Naive thymus-derived CD4-positive, alpha-beta T cell (primary cell): ENCODE data around the gene C21orf58. TPM values are rescaled to one million over a fixed set of nuclear protein-coding genes. Genes with fewer than 3 reads are reported as not detected.
A peak's percentile ranks its signal among the peaks of the same experiment; 100 is the strongest.

Source experiments
- ATAC-seq: fragments of 150-1000 bp; cut with Tn5 transposase; 2 replicates; pipeline ENCODE4 v1.10.0; 2021; ENCODE audit warnings: mild to moderate bottlenecking, moderate library complexity
- CTCF ChIA-PET: fragments of 350-600 bp; sonication (Branson Sonifier 250); formaldehyde crosslinking; loops from one replicate; lab custom pipeline; 2021; ENCODE audit warnings: antibody characterized with exemption; lab: Charles Lee
- POLR2A ChIA-PET: fragments of 350-600 bp; sonication (Branson Sonifier 250); formaldehyde crosslinking; loops from one replicate; lab custom pipeline; 2021; ENCODE audit warnings: antibody characterized with exemption, inconsistent platforms; lab: Charles Lee
- DNase-seq, 9 donors: peaks; one replicate each; pipeline versions ENCODE4 v3.0.0 to v3.0.0-alpha.2; 2020 to 2022; ENCODE audit warnings: mixed read lengths in 1 of 9
- H3K27ac ChIP-seq: one replicate; pipeline ENCODE4 v1.7.0; 2013; ENCODE audit warnings: mild to moderate bottlenecking, low read depth, low read length, moderate library complexity
- H3K27me3 ChIP-seq, 2 donors: one replicate each; pipeline ENCODE4 v1.7.0; 2013; ENCODE audit warnings: low read length in 2 of 2, mild to moderate bottlenecking in 2 of 2, moderate library complexity in 2 of 2; ENCODE audit not compliant: control insufficient read depth in 2 of 2, insufficient read depth in 2 of 2
- H3K36me3 ChIP-seq, 3 experiments: 1 replicate in 2 of 3; 2 replicates in 1 of 3; pipeline ENCODE4 v1.7.0; 2013; ENCODE audit warnings: low read length in 3 of 3, mild to moderate bottlenecking in 3 of 3, moderate library complexity in 1 of 3; ENCODE audit not compliant: insufficient read depth in 3 of 3, control insufficient read depth in 2 of 3
- H3K4me1 ChIP-seq, 2 donors: one replicate each; pipeline ENCODE4 v1.7.0; 2013; ENCODE audit warnings: low read length in 2 of 2, mild to moderate bottlenecking in 2 of 2, moderate library complexity in 1 of 2; ENCODE audit not compliant: control insufficient read depth in 2 of 2, insufficient read depth in 2 of 2
- H3K4me3 ChIP-seq: 2 replicates; pipeline ENCODE4 v1.7.0; 2013; ENCODE audit warnings: mild to moderate bottlenecking, low read length
- H3K9me3 ChIP-seq, 3 experiments: 1 replicate in 2 of 3; 2 replicates in 1 of 3; pipeline ENCODE4 v1.7.0; 2013; ENCODE audit warnings: low read length in 3 of 3; ENCODE audit not compliant: control insufficient read depth in 2 of 3
- H3K27ac Mint-ChIP-seq, 9 donors: one replicate each; pipeline ENCODE4 v1.8.0; 2020 to 2022; ENCODE audit warnings: mixed read lengths in 9 of 9, mild to moderate bottlenecking in 8 of 9, moderate library complexity in 5 of 9, inconsistent platforms in 2 of 9
- H3K27me3 Mint-ChIP-seq, 5 donors: one replicate each; pipeline ENCODE4 v1.8.0; 2021 to 2022; ENCODE audit warnings: mixed read lengths in 5 of 5, mild to moderate bottlenecking in 1 of 5
- H3K36me3 Mint-ChIP-seq, 5 donors: one replicate each; pipeline ENCODE4 v1.8.0; 2020 to 2022; ENCODE audit warnings: mixed read lengths in 5 of 5, mild to moderate bottlenecking in 3 of 5, inconsistent platforms in 1 of 5
- H3K4me1 Mint-ChIP-seq, 7 donors: one replicate each; pipeline ENCODE4 v1.8.0; 2020 to 2022; ENCODE audit warnings: mixed read lengths in 7 of 7, mild to moderate bottlenecking in 3 of 7, inconsistent platforms in 1 of 7
- H3K4me3 Mint-ChIP-seq, 10 donors: one replicate each; pipeline ENCODE4 v1.8.0; 2020 to 2022; ENCODE audit warnings: mild to moderate bottlenecking in 10 of 10, mixed read lengths in 10 of 10, moderate library complexity in 6 of 10, inconsistent platforms in 2 of 10
- H3K9me3 Mint-ChIP-seq, 11 donors: one replicate each; pipeline ENCODE4 v1.8.0; 2020 to 2022; ENCODE audit warnings: mixed read lengths in 11 of 11, mild to moderate bottlenecking in 4 of 11, inconsistent platforms in 1 of 11, moderate library complexity in 1 of 11
- intact Hi-C, 2 donors: fragments of 100-400 bp; cut with micrococcal nuclease; formaldehyde crosslinking; loops; one replicate each; pipeline ENCODE4 v1.15.1; 2023
- polyA plus RNA-seq, 2 donors: library from polyadenylated mRNA; unstranded; fragments of 300-500 nt; fragmentation: Illumina TruSeq; gene quantifications; one replicate each; pipeline ENCODE4 v1.2.3, GENCODE V29; 2021
- total RNA-seq, 6 experiments: library from RNA in 5 of 6; stranded (reverse) in 5 of 6; gene quantifications; 1 replicate in 5 of 6; 2 replicates in 1 of 6; pipeline ENCODE4 v1.2.3 and lab custom pipeline; 2021 to 2026

The C21orf58 gene
- total and polyA plus RNA-seq, 7 experiments from 2014 or later, result 0.59 to 38.4 (median 5.7) TPM

GRCh38 chr21:46287541-46287940 lies 36.1 kb downstream of the C21orf58 start:
- CTCF ChIA-PET, result no interaction called here
- POLR2A ChIA-PET, result no interaction called here
- H3K27ac Mint-ChIP-seq, result peak overlapping the region in 2 of 9 donors; percentile 92 to 96
- Histone ChIP-seq H3K36me3 (peaks cover 0 to 32% (median 7%) of the 10 kb centered on the region in 3 experiments), H3K4me3 (no peak overlapping the region), H3K4me1 (peaks cover 27 to 28% of the 10 kb centered on the region in 2 donors), H3K27ac (no peak overlapping the region), H3K27me3 (no peaks in the 10 kb centered on the region), H3K9me3 (no peaks in the 10 kb centered on the region)
- H3K36me3 Mint-ChIP-seq, result peaks cover 4 to 42% (median 25%) of the 10 kb centered on the region in 5 donors
- no peak for ATAC-seq
- intact Hi-C loops, result loop anchor here (5.0 to 10.0 kb wide), 4 partner anchors 35 to 313 kb away; partner anchors contain the start of gene DIP2A (in 1 of the 2)
- peaks cover 21 to 64% (median 50%) of the 10 kb centered on the region in 7 donors for H3K4me1 Mint-ChIP-seq
- no peaks in the 10 kb centered on the region for H3K27me3 Mint-ChIP-seq
- H3K4me3 Mint-ChIP-seq, result peak overlapping the region in 6 of 10 donors; percentile 25 to 98 (median 90)
- DNase-seq, result no peak
- H3K9me3 Mint-ChIP-seq, result peaks cover 0 to 2% (median 0%) of the 10 kb centered on the region in 11 donors

DNA sequence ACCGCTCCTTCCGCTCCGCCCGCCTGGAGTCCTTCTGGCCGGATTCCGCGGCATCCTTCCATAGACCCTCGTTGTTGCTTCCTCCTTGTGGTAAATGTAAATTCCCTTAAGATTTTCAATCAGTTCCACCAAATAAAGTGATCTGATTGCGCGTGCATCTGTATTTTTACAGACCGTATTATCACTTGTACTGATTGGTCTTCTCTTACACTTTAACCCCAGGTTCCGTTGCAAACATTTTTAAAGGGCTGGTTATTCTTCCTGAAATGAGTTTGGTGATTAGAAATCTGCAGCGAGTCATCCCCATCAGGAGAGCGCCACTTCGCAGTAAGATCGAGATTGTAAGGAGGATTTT lies 37.0 kb downstream of the C21orf58 start:
- peak overlapping the region; percentile 58 for H3K4me3 ChIP-seq
- peaks cover 21 to 73% (median 58%) of the 10 kb centered on the region in 7 donors for H3K4me1 Mint-ChIP-seq
- H3K27ac ChIP-seq, result peak overlapping the region; percentile 86
- ATAC-seq (peak; percentile 28), DNase-seq (no peak)
- peaks cover 0 to 2% (median 0%) of the 10 kb centered on the region in 11 donors for H3K9me3 Mint-ChIP-seq
- intact Hi-C loops, result loop anchor here (1.0 to 10.0 kb wide), 9 partner anchors 10 to 312 kb away; partner anchors contain the start of genes DIP2A (in 2 of the 2), PCNT (in 2 of the 2) and LSS (in 1 of the 2)
- H3K4me3 Mint-ChIP-seq, result peak overlapping the region; percentile 89 to 99 (median 98)
- CTCF ChIA-PET, result no interaction called here
- H3K36me3 Mint-ChIP-seq, result peaks cover 4 to 36% (median 20%) of the 10 kb centered on the region in 5 donors
- POLR2A ChIA-PET, result interaction anchor here (0.9 to 1.3 kb wide), 2 partner anchors 9 to 39 kb away, joined by 3 to 6 read pairs; a partner anchor contains a TSS
- H3K36me3 ChIP-seq, result peaks cover 0 to 25% (median 4%) of the 10 kb centered on the region in 3 experiments
- no peaks in the 10 kb centered on the region for H3K27me3 Mint-ChIP-seq
- H3K9me3 ChIP-seq, result no peaks in the 10 kb centered on the region
- peaks cover 27 to 31% of the 10 kb centered on the region in 2 donors for H3K4me1 ChIP-seq
- H3K27me3 ChIP-seq, result no peaks in the 10 kb centered on the region
- peak overlapping the region; percentile 92 to 98 (median 97) for H3K27ac Mint-ChIP-seq

DNA sequence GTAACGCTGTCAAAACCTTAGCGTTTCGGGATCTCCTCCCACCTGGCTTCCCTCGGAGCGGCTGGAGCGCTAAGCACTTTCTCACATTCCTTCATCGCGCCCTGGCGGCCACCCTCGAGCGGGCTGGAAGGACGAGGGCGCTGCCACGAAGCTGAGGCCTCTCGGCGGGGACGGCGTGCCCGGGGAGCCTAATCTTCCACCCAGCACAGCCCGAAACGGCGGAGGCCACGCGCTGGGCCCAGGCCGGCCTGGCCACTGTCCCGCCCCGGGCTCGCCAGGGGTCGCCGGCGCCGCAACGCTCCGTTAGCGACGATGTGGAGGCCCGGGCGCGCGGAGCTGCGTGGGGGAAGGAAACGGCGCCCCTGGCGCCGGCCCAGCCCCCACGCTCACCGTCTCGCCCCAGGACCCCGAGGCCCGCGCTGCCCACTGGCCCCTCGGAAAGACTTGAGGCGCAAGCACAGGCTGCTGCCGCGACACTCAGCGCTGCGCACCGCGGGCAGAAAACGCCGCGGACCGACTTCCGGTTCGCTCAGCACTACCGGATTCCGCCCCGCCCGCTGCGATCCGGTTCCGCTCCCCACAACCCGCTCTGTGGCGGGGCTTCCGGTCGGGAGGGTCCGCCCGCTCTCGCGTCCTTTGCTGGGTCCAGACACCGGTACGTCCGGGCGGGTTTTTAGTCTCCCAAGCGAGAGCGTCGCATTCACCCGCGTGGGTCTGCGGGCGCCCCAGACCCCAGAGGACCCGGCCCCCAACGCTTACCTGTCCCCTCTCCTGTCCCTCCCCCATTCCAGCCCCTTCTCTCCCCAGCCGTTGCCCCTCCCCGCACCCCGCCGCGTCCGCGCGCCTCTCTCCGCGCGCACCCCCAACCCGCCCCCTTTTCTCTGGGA lies 37.7 kb downstream of the C21orf58 start, which contains the start of gene YBEY:
YBEY (plus strand) TSS at position 582 of the 887 bp plus-strand sequence. CDS start 572 bp downstream, outside the sequence.
- DNase-seq, result peak; percentile 70 to 91 (median 80)
- H3K36me3 Mint-ChIP-seq, result peaks cover 4 to 36% (median 16%) of the 10 kb centered on the region in 5 donors
- H3K4me3 Mint-ChIP-seq, result peak within 1 kb of the TSS; percentile 89 to 99 (median 98)
- peak; percentile 95 for ATAC-seq
- peaks cover 0 to 21% (median 0%) of the 10 kb centered on the region in 3 experiments for H3K36me3 ChIP-seq
- ChIA-PET CTCF (interaction anchor here (0.7 kb wide), 1 partner anchor 133 kb away, joined by 3 read pairs; no protein-coding TSS in a partner anchor), POLR2A (interaction anchor here (0.6 to 1.8 kb wide), 7 partner anchors 9 to 397 kb away, joined by 3 to 6 read pairs (median 3); a partner anchor contains a TSS)
- H3K4me1 Mint-ChIP-seq, result peaks cover 21 to 75% (median 61%) of the 10 kb centered on the region in 7 donors
- intact Hi-C loops, result loop anchor here (1.0 to 10.0 kb wide), 12 partner anchors 10 to 311 kb away; partner anchors contain the start of genes DIP2A (in 2 of the 2), PCNT (in 2 of the 2) and LSS (in 1 of the 2)
- no peaks in the 10 kb centered on the region for H3K9me3 ChIP-seq
- no peaks in the 10 kb centered on the region for H3K9me3 Mint-ChIP-seq
- peak within 1 kb of the TSS; percentile 92 to 98 (median 97) for H3K27ac Mint-ChIP-seq
- H3K27me3 ChIP-seq, result no peaks in the 10 kb centered on the region
- H3K27ac ChIP-seq, result peak within 1 kb of the TSS; percentile 86
- H3K4me3 ChIP-seq, result peak within 1 kb of the TSS; percentile 58
- H3K4me1 ChIP-seq, result peaks cover 27 to 31% of the 10 kb centered on the region in 2 donors
- no peaks in the 10 kb centered on the region for H3K27me3 Mint-ChIP-seq

DNA sequence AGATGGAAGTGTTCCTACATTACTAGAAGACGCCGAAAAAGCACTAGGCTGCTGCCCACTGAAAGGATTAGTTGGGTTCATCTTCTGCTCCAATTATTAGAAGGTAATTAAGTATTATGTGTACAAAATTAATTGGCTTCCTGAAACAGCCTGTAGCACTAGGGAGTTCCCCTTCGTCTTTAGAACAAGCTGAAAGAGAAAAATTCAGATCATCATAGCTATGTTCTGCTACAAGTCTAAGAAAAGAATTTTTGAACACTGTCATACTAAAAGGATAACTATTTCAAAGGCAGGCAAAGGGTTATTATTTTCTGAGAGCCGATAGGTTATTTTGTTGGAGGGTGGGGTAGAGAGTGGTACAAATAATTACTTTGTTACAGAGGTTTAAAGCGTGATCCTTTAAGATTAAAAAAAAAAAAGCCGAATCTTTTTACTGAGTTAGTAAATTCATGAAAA lies 38.4 kb downstream of the C21orf58 start, which contains the start of gene MCM3AP:
MCM3AP (minus strand) TSS at position 406 of the 456 bp plus-strand sequence; CDS start at position 81, 325 bp downstream.
- Mint-ChIP-seq H3K4me3 (peak within 1 kb of the TSS; percentile 89 to 99 (median 98)), H3K9me3 (no peaks in the 10 kb centered on the region), H3K4me1 (peaks cover 21 to 77% (median 67%) of the 10 kb centered on the region in 7 donors), H3K27ac (peak within 1 kb of the TSS; percentile 92 to 98 (median 97)), H3K36me3 (peaks cover 4 to 36% (median 21%) of the 10 kb centered on the region in 5 donors), H3K27me3 (no peaks in the 10 kb centered on the region)
- Histone ChIP-seq H3K4me3 (peak within 1 kb of the TSS; percentile 58), H3K27me3 (no peaks in the 10 kb centered on the region), H3K9me3 (no peaks in the 10 kb centered on the region), H3K4me1 (peaks cover 27 to 34% of the 10 kb centered on the region in 2 donors), H3K27ac (peak within 1 kb of the TSS; percentile 86), H3K36me3 (peaks cover 0 to 28% (median 4%) of the 10 kb centered on the region in 3 experiments)
- no peak for ATAC-seq
- intact Hi-C loops, result loop anchor here (1.0 to 10.0 kb wide), 7 partner anchors 33 to 310 kb away; partner anchors contain the start of gene DIP2A (in 1 of the 2)
- CTCF ChIA-PET, result interaction anchor here (1.3 kb wide), 1 partner anchor 40 kb away, joined by 6 read pairs; a partner anchor contains a TSS
- DNase-seq, result no peak
- POLR2A ChIA-PET, result interaction anchor here (0.9 to 1.8 kb wide), 5 partner anchors 10 to 396 kb away, joined by 3 to 6 read pairs (median 4); a partner anchor contains a TSS

- Mint-ChIP-seq H3K36me3 (peaks cover 4 to 36% (median 24%) of the 10 kb centered on the region in 5 donors), H3K9me3 (no peaks in the 10 kb centered on the region), H3K27me3 (no peaks in the 10 kb centered on the region), H3K4me1 (peaks cover 21 to 78% (median 64%) of the 10 kb centered on the region in 7 donors), H3K27ac (peak overlapping the region in 8 of 9 donors; percentile 81 to 94 (median 92)), H3K4me3 (peak overlapping the region; percentile 89 to 99 (median 93))
- intact Hi-C loops, result loop anchor here (1.0 to 10.0 kb wide), 7 partner anchors 32 to 310 kb away; partner anchors contain the start of gene DIP2A (in 1 of the 2)
- peaks cover 0 to 33% (median 7%) of the 10 kb centered on the region in 3 experiments for H3K36me3 ChIP-seq
- H3K4me1 ChIP-seq, result peaks cover 27 to 34% of the 10 kb centered on the region in 2 donors
- H3K27ac ChIP-seq, result peak overlapping the region; percentile 86
- DNase-seq (no peak), ATAC-seq (no peak)
- no peaks in the 10 kb centered on the region for H3K9me3 ChIP-seq
- CTCF ChIA-PET, result interaction anchor here (1.3 kb wide), 1 partner anchor 41 kb away, joined by 6 read pairs; a partner anchor contains a TSS
- H3K27me3 ChIP-seq, result no peaks in the 10 kb centered on the region
- POLR2A ChIA-PET, result interaction anchor here (0.9 to 1.8 kb wide), 4 partner anchors 16 to 396 kb away, joined by 3 to 4 read pairs (median 4); a partner anchor contains a TSS
- H3K4me3 ChIP-seq, result peak overlapping the region; percentile 58
Observed at GRCh38 chr21:46284733-46285132, 38.9 kb downstream of the C21orf58 start.
